Lower lobe of right lung (tissue), 2 donors: ENCODE data around the gene CRIP3. TPM values are rescaled to one million over a fixed set of nuclear protein-coding genes. Genes with fewer than 3 reads are reported as not detected.

Experiments
- ATAC-seq, 2 donors: fragments of 200-7000 bp; cut with Tn5 transposase; one replicate each; pipeline ENCODE4 v1.9.1; 2020 to 2022; ENCODE audit warnings: mild to moderate bottlenecking in 2 of 2, moderate library complexity in 2 of 2
- DNase-seq: peaks from one replicate; pipeline ENCODE4 v3.0.0-alpha.2; 2020
- H3K27ac ChIP-seq: fragments of 200-600 bp; one replicate; pipeline ENCODE4 v1.8.0; 2022
- H3K27me3 ChIP-seq: fragments of 200-600 bp; one replicate; pipeline ENCODE4 v1.8.0; 2022; ENCODE audit warnings: low read depth
- H3K36me3 ChIP-seq: fragments of 200-600 bp; one replicate; pipeline ENCODE4 v1.8.0; 2022; ENCODE audit warnings: mild to moderate bottlenecking
- H3K4me1 ChIP-seq: fragments of 200-600 bp; one replicate; pipeline ENCODE4 v1.8.0; 2022
- H3K4me3 ChIP-seq: fragments of 200-600 bp; one replicate; pipeline ENCODE4 v1.8.0; 2022; ENCODE audit warnings: mild to moderate bottlenecking
- H3K9me3 ChIP-seq: fragments of 200-600 bp; one replicate; pipeline ENCODE4 v1.8.0; 2022
- CTCF ChIP-seq: fragments of 200-600 bp; IDR thresholded peaks from one replicate; pipeline ENCODE4 v1.8.0; 2022; ENCODE audit warnings: antibody characterized with exemption, mild to moderate bottlenecking
- intact Hi-C: fragments of 100-400 bp; cut with DNase I; formaldehyde crosslinking; loops from one replicate; pipeline ENCODE4 v1.11.0; 2022
- total RNA-seq: library from RNA; stranded (reverse); fragmentation: NEBNext Ultra II Directional; extraction: Animal tissue kit (Norgen Biotek cat#: 25700); gene quantifications from one replicate; pipeline ENCODE4 v1.2.1, GENCODE V29; 2021
- donor health status: DM: no; HTN: yes; CAD: no; lungs with severe emphysema.

CRIP3 gene
- total RNA-seq, 1 donor from 2014 or later, result 0.95 TPM

- no peak for ATAC-seq
- no peak for DNase-seq
- TF ChIP-seq CTCF, result no peak
- H3K36me3 ChIP-seq, result no peaks in the 10 kb centered on the region
- intact Hi-C loops, result no loop called here
- H3K9me3 ChIP-seq, result no peaks in the 10 kb centered on the region
- H3K4me3 ChIP-seq, result no peak overlapping the region
- H3K27me3 ChIP-seq, result peaks cover under 1% of the 10 kb centered on the region
- H3K27ac ChIP-seq, result no peak overlapping the region
- H3K4me1 ChIP-seq, result no peaks in the 10 kb centered on the region
Measured at GRCh38 chr6:43292341-43292740, 16.3 kb downstream of the CRIP3 start.

GRCh38 chr6:43291708-43292107 lies 16.9 kb downstream of the CRIP3 start:
- no peaks in the 10 kb centered on the region for H3K4me1 ChIP-seq
- no peak overlapping the region for H3K4me3 ChIP-seq
- TF ChIP-seq CTCF, result no peak
- no peaks in the 10 kb centered on the region for H3K27me3 ChIP-seq
- intact Hi-C loops, result no loop called here
- H3K9me3 ChIP-seq, result no peaks in the 10 kb centered on the region
- DNase-seq (no peak), ATAC-seq (no peak)
- H3K36me3 ChIP-seq, result no peaks in the 10 kb centered on the region
- no peak overlapping the region for H3K27ac ChIP-seq

- Histone ChIP-seq H3K4me3 (no peak overlapping the region), H3K27me3 (peaks cover 7% of the 10 kb centered on the region), H3K4me1 (no peaks in the 10 kb centered on the region), H3K36me3 (no peaks in the 10 kb centered on the region), H3K9me3 (no peaks in the 10 kb centered on the region), H3K27ac (no peak overlapping the region)
- DNase-seq (no peak), ATAC-seq (no peak)
- intact Hi-C loops, result no loop called here
- TF ChIP-seq CTCF, result no peak
Measured at GRCh38 chr6:43290905-43291355, 17.7 kb downstream of the CRIP3 start.

- Histone ChIP-seq H3K27me3 (peaks cover 12% of the 10 kb centered on the region), H3K4me3 (no peak overlapping the region), H3K4me1 (no peaks in the 10 kb centered on the region), H3K9me3 (no peaks in the 10 kb centered on the region), H3K27ac (no peak overlapping the region), H3K36me3 (no peaks in the 10 kb centered on the region)
- no peak for TF ChIP-seq CTCF
- ATAC-seq (no peak), DNase-seq (no peak)
- intact Hi-C loops, result no loop called here
Measured at GRCh38 chr6:43290339-43290904, 18.2 kb downstream of the CRIP3 start.

GRCh38 chr6:43287717-43288679 lies 20.6 kb downstream of the CRIP3 start:
- no peaks in the 10 kb centered on the region for H3K36me3 ChIP-seq
- H3K27ac ChIP-seq, result no peak overlapping the region
- no peaks in the 10 kb centered on the region for H3K9me3 ChIP-seq
- ATAC-seq (no peak), DNase-seq (no peak)
- no peak overlapping the region for H3K4me3 ChIP-seq
- no peak for TF ChIP-seq CTCF
- intact Hi-C loops, result no loop called here
- peaks cover 33% of the 10 kb centered on the region for H3K27me3 ChIP-seq
- no peaks in the 10 kb centered on the region for H3K4me1 ChIP-seq
